Neuron (in vitro differentiated cells): Measurements from ENCODE around the gene FAM120A.

ENCODE experiments used
- H2AFZ ChIP-seq: one replicate; pipeline ENCODE4 v1.6.1; 2013; ENCODE audit warnings: low read depth, mild to moderate bottlenecking, inconsistent platforms, low read length, moderate library complexity
- H3K27me3 ChIP-seq: one replicate; pipeline ENCODE4 v1.6.1; 2013; ENCODE audit warnings: low read length; ENCODE audit not compliant: insufficient read depth
- H3K36me3 ChIP-seq: one replicate; pipeline ENCODE4 v1.6.1; 2013; ENCODE audit warnings: low read length; ENCODE audit not compliant: insufficient read depth
- H3K4me1 ChIP-seq: one replicate; pipeline ENCODE4 v1.6.1; 2013; ENCODE audit warnings: low read length; ENCODE audit not compliant: insufficient read depth
- H3K4me3 ChIP-seq: 2 replicates; pipeline ENCODE4 v1.5.1; 2013; ENCODE audit warnings: mild to moderate bottlenecking, low read length, moderate library complexity
- H3K9me3 ChIP-seq: one replicate; pipeline ENCODE4 v1.6.1; 2013; ENCODE audit warnings: low read length

Gene FAM120A

DNA sequence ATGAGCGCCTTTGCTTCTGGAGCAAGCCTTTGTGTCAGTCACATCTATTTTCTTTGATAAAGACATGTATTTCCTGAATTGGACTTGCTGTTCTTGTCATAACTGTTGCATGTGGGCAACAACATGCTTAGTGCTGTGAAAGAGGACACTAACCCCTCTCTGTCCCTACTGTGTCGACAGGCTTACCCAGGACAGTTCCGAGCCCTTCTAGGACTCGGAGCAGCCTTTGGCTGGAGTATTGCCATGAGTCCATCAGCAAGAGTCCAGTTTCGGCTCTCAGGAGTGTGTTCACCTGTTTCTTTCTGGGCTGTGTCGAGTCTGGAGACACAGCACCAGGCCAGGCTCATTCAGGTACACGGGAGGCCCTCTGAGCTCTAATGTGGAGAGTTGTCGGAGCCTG lies 88.8 kb downstream of the FAM120A start:
- peaks cover 1% of the 10 kb centered on the region for H3K9me3 ChIP-seq
- H3K4me3 ChIP-seq, result no peak overlapping the region
- H3K4me1 ChIP-seq, result no peaks in the 10 kb centered on the region
- peaks cover 30% of the 10 kb centered on the region for H3K36me3 ChIP-seq
- no peak overlapping the region for H2AFZ ChIP-seq
- H3K27me3 ChIP-seq, result no peaks in the 10 kb centered on the region

GRCh38 chr9:93541005-93541404 lies 89.5 kb downstream of the FAM120A start:
- Histone ChIP-seq H3K9me3 (peaks cover 1% of the 10 kb centered on the region), H2AFZ (no peak overlapping the region), H3K4me1 (no peaks in the 10 kb centered on the region), H3K4me3 (no peak overlapping the region), H3K36me3 (peaks cover 26% of the 10 kb centered on the region), H3K27me3 (no peaks in the 10 kb centered on the region)

GRCh38 chr9:93541581-93542349 lies 90.3 kb downstream of the FAM120A start:
- no peak overlapping the region for H3K4me3 ChIP-seq
- H3K27me3 ChIP-seq, result no peaks in the 10 kb centered on the region
- no peak overlapping the region for H2AFZ ChIP-seq
- H3K36me3 ChIP-seq, result peaks cover 27% of the 10 kb centered on the region
- H3K4me1 ChIP-seq, result no peaks in the 10 kb centered on the region
- H3K9me3 ChIP-seq, result peaks cover 1% of the 10 kb centered on the region

DNA sequence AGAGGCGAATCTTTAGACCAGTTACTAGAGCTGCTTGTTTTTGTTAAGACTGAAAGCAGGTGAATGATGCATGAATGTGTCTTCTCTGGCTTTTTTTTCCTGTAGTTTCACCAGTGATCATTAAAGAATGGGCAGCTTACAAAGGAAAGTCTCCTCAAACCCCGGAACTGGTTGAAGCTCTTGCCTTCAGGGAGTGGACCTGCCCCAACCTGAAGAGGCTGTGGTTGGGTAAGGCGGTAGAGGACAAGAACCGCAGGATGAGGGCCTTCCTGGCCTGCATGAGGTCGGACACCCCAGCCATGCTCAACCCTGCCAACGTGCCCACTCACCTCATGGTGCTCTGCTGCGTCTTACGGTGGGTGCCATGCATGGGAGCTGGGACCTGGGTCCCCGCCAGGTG lies 91.6 kb downstream of the FAM120A start:
- peaks cover 29% of the 10 kb centered on the region for H3K36me3 ChIP-seq
- no peaks in the 10 kb centered on the region for H3K4me1 ChIP-seq
- H3K27me3 ChIP-seq, result no peaks in the 10 kb centered on the region
- H3K4me3 ChIP-seq, result no peak overlapping the region
- no peak overlapping the region for H2AFZ ChIP-seq
- peaks cover 1% of the 10 kb centered on the region for H3K9me3 ChIP-seq

DNA sequence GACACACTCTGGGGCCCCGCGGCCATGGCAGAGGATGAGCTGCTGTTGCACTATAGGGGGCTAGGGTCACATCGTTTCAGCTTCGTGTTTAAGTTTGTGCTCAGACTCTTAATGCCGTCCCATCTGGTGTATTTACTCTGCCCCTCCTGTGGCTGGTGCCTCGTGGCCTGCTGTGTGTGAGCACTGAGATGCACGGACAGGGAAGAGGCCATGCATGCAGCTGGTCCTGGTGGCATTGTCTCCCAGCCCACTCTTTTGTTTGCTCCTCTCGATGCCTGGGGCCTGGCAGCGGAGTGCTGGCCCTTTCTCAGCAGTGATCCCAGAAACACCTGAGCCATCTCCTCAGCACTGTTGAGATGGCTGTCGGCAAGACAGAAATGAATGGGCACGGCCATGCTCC lies 94.9 kb downstream of the FAM120A start:
- no peaks in the 10 kb centered on the region for H3K4me1 ChIP-seq
- no peak overlapping the region for H2AFZ ChIP-seq
- H3K4me3 ChIP-seq, result no peak overlapping the region
- no peaks in the 10 kb centered on the region for H3K27me3 ChIP-seq
- peaks cover 40% of the 10 kb centered on the region for H3K36me3 ChIP-seq
- H3K9me3 ChIP-seq, result peaks cover 1% of the 10 kb centered on the region

GRCh38 chr9:93549611-93550010 lies 98.1 kb downstream of the FAM120A start:
- Histone ChIP-seq H3K4me1 (no peaks in the 10 kb centered on the region), H2AFZ (no peak overlapping the region), H3K9me3 (no peaks in the 10 kb centered on the region), H3K36me3 (peaks cover 43% of the 10 kb centered on the region), H3K4me3 (no peak overlapping the region), H3K27me3 (no peaks in the 10 kb centered on the region)

- no peak overlapping the region for H2AFZ ChIP-seq
- no peaks in the 10 kb centered on the region for H3K27me3 ChIP-seq
- H3K9me3 ChIP-seq, result no peaks in the 10 kb centered on the region
- no peak overlapping the region for H3K4me3 ChIP-seq
- H3K4me1 ChIP-seq, result no peaks in the 10 kb centered on the region
- H3K36me3 ChIP-seq, result peaks cover 59% of the 10 kb centered on the region
These were observed 101.4 kb downstream of the FAM120A start for GRCh38 chr9:93552923-93553322.

DNA sequence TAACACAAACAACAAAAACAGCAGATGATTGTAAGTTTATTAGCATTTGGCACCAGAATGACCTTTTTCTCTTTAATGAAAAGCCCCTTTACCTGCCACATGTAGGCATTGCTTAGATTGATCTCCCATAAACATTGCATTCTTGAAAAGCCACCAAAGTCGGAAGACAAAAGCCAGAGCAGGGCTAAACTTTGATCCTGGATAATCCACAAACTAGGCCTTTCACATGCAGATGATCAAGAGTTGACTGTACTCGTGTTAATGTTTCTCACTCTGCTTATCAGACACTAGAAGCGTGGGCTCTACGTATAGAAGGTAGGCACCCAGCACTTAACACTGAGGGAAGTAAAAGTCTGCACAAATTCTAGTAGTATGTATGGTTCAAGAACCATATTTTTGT lies 103.9 kb downstream of the FAM120A start:
- H3K36me3 ChIP-seq, result peaks cover 71% of the 10 kb centered on the region
- no peaks in the 10 kb centered on the region for H3K4me1 ChIP-seq
- no peak overlapping the region for H3K4me3 ChIP-seq
- no peaks in the 10 kb centered on the region for H3K9me3 ChIP-seq
- no peak overlapping the region for H2AFZ ChIP-seq
- H3K27me3 ChIP-seq, result no peaks in the 10 kb centered on the region

DNA sequence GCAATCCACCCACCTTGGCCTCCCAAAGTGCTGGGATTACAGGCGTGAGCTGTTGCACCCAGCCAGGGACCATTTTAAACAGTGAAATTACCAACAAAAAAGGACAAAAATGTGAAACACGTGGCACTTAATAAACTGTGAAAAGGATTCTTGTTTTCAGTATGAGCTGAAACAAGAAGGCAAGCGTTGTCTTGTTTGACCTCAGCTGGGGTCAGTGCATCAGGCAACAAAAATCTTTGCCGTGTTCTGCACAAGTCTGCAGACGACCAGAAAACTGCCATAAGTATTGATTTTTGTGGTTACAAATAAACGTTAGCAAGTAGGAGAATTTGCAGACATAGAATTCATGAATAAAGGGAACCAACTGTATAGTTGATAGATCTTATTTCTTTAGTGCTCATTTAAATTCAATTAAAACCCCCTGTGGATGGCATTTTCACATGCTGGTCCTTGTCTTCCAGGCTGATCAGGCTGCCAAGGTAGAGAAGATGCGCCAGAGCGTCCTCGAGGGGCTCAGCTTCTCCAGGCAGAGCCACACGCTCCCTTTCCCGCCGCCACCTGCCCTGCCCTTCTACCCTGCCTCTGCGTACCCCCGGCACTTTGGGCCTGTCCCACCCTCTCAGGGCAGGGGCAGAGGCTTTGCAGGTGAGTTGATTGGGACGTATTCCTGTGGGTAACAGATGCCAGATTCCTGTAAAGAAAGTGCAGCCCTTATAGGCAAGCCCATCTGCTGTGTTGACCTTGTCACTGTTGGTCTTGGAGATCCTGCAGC lies 106.1 kb downstream of the FAM120A start:
- Histone ChIP-seq H3K4me1 (no peaks in the 10 kb centered on the region), H3K27me3 (no peaks in the 10 kb centered on the region), H3K36me3 (peaks cover 67% of the 10 kb centered on the region), H2AFZ (no peak overlapping the region), H3K4me3 (no peak overlapping the region), H3K9me3 (no peaks in the 10 kb centered on the region)

DNA sequence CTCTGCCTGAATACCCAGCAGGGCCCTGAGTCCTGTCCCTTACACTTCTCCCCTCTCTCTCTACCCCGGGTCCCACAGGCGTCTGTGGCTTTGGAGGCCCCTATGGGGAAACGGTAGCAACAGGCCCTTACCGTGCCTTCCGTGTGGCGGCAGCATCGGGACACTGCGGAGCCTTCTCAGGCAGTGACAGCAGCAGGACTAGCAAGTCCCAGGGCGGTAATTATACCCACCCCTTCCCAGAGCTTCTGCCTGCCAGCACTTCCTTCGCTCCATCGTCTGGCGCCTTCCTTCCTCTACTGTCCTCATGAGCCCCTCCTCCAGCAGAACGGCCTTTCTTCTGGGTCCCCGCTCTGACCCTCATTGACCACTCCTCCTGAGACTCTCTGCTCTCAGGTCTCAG lies 107.0 kb downstream of the FAM120A start:
- H2AFZ ChIP-seq, result no peak overlapping the region
- no peaks in the 10 kb centered on the region for H3K4me1 ChIP-seq
- H3K27me3 ChIP-seq, result no peaks in the 10 kb centered on the region
- H3K4me3 ChIP-seq, result no peak overlapping the region
- no peaks in the 10 kb centered on the region for H3K9me3 ChIP-seq
- H3K36me3 ChIP-seq, result peaks cover 68% of the 10 kb centered on the region

DNA sequence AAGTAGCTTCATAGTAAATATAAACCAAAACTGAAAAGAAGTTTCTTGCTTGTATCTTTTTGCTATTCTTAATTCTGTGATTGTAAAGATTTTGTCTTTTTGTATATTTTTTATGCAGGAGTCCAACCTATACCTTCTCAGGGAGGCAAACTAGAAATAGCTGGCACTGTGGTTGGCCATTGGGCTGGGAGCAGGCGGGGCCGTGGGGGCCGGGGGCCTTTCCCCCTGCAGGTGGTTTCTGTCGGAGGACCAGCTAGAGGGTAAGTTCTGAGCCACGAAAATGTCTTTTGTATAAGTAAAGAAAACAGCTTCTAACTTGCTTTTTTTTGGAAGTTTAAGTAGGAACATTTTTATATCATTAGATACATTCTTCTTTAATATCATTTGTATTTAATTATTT lies 109.5 kb downstream of the FAM120A start:
- Histone ChIP-seq H3K36me3 (peaks cover 67% of the 10 kb centered on the region), H3K27me3 (no peaks in the 10 kb centered on the region)

GRCh38 chr9:93562157-93562556 lies 110.7 kb downstream of the FAM120A start:
- no peak overlapping the region for H2AFZ ChIP-seq
- H3K9me3 ChIP-seq, result no peaks in the 10 kb centered on the region
- no peak overlapping the region for H3K4me3 ChIP-seq
- H3K4me1 ChIP-seq, result peaks cover 2% of the 10 kb centered on the region
- H3K27me3 ChIP-seq, result no peaks in the 10 kb centered on the region
- H3K36me3 ChIP-seq, result peaks cover 60% of the 10 kb centered on the region

More for the DNA sequence above, 109.5 kb downstream of the FAM120A start:
- H3K9me3 ChIP-seq, result no peaks in the 10 kb centered on the region
- H3K4me3 ChIP-seq, result no peak overlapping the region
- H3K4me1 ChIP-seq, result no peaks in the 10 kb centered on the region
- H2AFZ ChIP-seq, result no peak overlapping the region

- peaks cover 35% of the 10 kb centered on the region for H3K36me3 ChIP-seq
- peaks cover 9% of the 10 kb centered on the region for H3K4me1 ChIP-seq
These were observed 113.6 kb downstream of the FAM120A start for GRCh38 chr9:93565089-93565488.

More at GRCh38 chr9:93565089-93565488, 113.6 kb downstream of the FAM120A start:
- Histone ChIP-seq H3K4me3 (no peak overlapping the region), H3K27me3 (no peaks in the 10 kb centered on the region), H2AFZ (no peak overlapping the region), H3K9me3 (no peaks in the 10 kb centered on the region)
